ENCODE results near the gene CELF2. TPM values are rescaled to one million over a fixed set of nuclear protein-coding genes. Genes with fewer than 3 reads are reported as not detected.

Gene CELF2
- polyA plus RNA-seq, 1 experiment = 24.7 TPM

DNA sequence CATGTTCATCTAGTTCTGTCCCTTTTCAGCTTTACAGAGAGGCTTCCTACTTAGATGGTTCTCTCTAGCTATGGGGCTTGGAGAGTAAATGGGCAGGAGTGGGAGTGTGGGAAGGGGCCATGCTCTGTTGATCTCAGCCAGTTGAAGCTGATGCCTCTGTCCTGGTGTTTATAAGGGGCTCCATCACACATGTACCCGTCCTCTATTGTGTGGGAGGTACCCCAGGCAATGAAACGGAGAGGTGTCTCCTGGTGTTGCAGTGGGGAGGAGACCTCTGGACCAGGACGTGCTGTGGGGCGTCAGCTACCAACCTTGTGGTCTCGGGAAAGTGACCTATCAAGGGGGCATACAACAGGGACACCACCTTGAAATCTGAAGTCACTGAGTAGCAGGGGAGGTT is 173.5 kb downstream of the CELF2 start:
- no peak overlapping the region for H3K27ac ChIP-seq (ENCODE audit: low read depth, low read length)
- H3K27me3 ChIP-seq (ENCODE audit: control insufficient read depth, insufficient read depth, low read length) = no peaks in the 10 kb centered on the region
- POLR2A ChIA-PET = no interaction called here
- no peak overlapping the region for H3K4me3 ChIP-seq (ENCODE audit: low read depth, low read length)
- TF ChIP-seq, protein P1, sequence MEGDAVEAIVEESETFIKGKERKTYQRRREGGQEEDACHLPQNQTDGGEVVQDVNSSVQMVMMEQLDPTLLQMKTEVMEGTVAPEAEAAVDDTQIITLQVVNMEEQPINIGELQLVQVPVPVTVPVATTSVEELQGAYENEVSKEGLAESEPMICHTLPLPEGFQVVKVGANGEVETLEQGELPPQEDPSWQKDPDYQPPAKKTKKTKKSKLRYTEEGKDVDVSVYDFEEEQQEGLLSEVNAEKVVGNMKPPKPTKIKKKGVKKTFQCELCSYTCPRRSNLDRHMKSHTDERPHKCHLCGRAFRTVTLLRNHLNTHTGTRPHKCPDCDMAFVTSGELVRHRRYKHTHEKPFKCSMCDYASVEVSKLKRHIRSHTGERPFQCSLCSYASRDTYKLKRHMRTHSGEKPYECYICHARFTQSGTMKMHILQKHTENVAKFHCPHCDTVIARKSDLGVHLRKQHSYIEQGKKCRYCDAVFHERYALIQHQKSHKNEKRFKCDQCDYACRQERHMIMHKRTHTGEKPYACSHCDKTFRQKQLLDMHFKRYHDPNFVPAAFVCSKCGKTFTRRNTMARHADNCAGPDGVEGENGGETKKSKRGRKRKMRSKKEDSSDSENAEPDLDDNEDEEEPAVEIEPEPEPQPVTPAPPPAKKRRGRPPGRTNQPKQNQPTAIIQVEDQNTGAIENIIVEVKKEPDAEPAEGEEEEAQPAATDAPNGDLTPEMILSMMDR (IDR thresholded peaks at IDR 0.05; ENCODE audit: low read depth, low read length) = no peak
- CTCF ChIA-PET = interaction anchor here (0.9 kb wide), 1 partner anchor 25 kb away, joined by 3 read pairs; no protein-coding TSS in a partner anchor
- H3K9me3 ChIP-seq (ENCODE audit: control insufficient read depth, insufficient read depth, low read length) = no peaks in the 10 kb centered on the region
- no peak for DNase-seq (ENCODE audit: low read depth, low spot score)

DNA sequence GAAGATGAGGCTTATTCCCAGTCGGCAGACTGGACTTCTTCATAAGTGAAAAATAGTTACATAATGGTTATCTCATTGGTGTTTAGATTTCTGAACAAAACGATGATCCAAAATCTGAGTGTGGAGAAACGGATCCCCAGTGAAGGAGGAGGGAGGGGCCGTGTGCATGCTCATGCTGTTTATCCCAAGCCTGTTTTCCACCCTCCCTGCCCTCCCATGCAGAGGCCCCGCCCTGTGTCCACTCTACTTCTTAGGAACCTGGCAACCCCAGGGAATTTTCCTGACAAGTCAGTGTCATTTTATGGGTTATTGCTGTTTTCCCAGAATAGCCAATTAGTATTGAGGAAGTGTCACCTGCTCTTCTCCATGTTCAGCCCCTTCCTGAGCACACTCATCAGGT is 174.0 kb downstream of the CELF2 start:
- TF ChIP-seq, protein P1 (IDR thresholded peaks at IDR 0.05; ENCODE audit: low read depth, low read length) = no peak
- ChIA-PET POLR2A (no interaction called here), CTCF (no interaction called here)
- H3K9me3 ChIP-seq (ENCODE audit: control insufficient read depth, insufficient read depth, low read length) = no peaks in the 10 kb centered on the region
- no peak for DNase-seq (ENCODE audit: low read depth, low spot score)
- H3K4me3 ChIP-seq (ENCODE audit: low read depth, low read length) = no peak overlapping the region
- no peaks in the 10 kb centered on the region for H3K27me3 ChIP-seq (ENCODE audit: control insufficient read depth, insufficient read depth, low read length)
- no peak overlapping the region for H3K27ac ChIP-seq (ENCODE audit: low read depth, low read length)

DNA sequence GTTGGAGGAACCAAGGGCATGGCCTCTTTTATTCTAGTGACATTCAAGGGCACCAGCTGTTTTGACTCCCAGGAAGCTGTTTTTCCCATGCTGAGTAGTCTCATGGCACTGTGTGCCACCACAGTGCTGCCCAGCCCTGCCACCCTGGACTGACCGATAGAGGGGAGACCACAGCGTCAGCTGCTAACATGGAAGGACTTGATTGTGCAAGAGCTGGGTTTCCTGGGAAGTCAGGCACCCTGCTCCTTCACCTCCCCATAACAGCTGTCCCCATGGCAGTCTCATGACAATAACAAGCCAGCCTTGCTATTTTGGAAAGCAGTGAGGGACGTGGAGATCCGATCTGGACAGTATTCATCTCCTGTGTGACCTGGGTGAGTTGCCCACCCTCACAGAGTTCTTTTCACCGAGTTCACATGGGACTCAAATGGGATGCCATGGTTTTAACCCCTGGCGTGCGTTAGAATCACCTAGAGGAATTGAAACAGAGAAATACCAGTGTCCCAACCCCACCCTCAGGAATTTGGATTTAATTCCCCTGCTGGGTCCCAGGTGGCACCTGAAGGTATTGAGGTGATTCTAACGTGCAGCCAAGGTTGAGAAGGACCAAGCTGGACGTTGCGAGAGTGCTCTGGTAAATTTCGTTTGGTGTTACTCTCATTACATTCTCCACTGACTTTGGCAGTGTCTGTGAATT is 174.8 kb downstream of the CELF2 start:
- Histone ChIP-seq H3K4me3 (ENCODE audit: low read depth, low read length) (no peak overlapping the region), H3K27ac (ENCODE audit: low read depth, low read length) (no peak overlapping the region), H3K9me3 (ENCODE audit: control insufficient read depth, insufficient read depth, low read length) (no peaks in the 10 kb centered on the region), H3K27me3 (ENCODE audit: control insufficient read depth, insufficient read depth, low read length) (no peaks in the 10 kb centered on the region)
- POLR2A ChIA-PET = no interaction called here
- DNase-seq (ENCODE audit: low read depth, low spot score) = no peak
- TF ChIP-seq, protein P1 (IDR thresholded peaks at IDR 0.05; ENCODE audit: low read depth, low read length) = no peak
- CTCF ChIA-PET = no interaction called here

DNA sequence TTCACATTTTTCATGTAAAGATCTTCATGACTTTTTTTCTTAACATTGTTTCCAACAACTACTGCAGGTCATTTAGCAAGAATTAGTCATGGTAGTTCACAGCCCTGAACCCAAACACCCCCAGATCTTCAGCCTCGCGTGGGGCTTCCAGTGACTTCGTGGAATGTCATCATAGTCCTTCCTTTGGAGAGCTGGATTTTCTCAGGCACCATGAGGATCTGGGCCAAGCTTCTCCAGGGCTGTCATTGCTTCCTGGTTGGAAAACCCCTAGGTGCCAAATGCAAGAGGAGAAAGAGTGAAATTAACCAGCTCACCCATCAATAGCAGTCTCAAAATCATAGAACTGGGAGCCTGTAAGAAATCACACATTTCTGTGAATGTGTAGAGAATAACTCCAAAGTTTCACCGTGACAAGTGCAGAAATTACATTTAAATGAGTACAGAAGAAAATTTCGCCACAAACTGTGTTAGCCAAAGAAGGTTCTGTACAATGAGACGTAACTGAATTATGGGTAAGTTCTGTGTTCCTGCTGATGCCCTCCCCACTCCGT is 175.4 kb downstream of the CELF2 start:
- Histone ChIP-seq H3K27ac (ENCODE audit: low read depth, low read length) (no peak overlapping the region), H3K27me3 (ENCODE audit: control insufficient read depth, insufficient read depth, low read length) (no peaks in the 10 kb centered on the region), H3K4me3 (ENCODE audit: low read depth, low read length) (no peak overlapping the region), H3K9me3 (ENCODE audit: control insufficient read depth, insufficient read depth, low read length) (no peaks in the 10 kb centered on the region)
- TF ChIP-seq, protein P1 (IDR thresholded peaks at IDR 0.05; ENCODE audit: low read depth, low read length) = no peak
- DNase-seq (ENCODE audit: low read depth, low spot score) = no peak
- CTCF ChIA-PET = no interaction called here
- POLR2A ChIA-PET = no interaction called here

DNA sequence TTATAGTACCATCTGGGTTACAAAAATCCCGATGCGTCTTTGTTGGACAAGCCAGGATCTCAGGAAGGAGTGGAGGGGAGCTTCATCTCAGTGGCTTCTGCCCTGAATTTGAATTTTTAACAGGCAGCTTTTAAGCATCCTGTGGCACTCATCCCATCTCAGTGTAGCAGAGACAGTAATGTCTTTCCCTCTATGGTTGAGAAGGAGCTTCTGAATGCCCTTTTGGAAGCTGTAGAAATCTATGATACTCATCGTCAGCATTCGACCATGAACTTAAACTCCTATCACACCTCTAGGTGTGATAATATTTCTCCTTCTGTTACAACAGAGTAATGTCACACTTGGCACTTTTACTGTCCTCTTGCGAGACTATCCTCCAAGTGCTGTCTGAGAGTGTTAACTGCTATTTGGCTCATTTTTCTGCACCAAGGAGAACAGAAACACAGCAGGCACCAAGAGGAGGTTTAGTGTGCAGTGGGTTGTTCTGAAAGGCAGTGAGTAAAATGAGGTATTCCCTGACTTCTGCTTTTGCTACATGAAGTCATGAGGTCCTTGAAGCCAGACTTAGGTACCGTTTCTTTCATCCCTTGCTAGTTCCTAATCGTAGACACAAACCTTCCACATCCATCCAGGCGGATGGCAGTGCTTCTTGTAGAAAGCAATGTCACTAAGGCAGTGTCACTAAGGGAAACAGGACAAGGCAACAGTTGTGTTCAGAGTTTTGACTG is 177.4 kb downstream of the CELF2 start:
- ChIA-PET POLR2A (no interaction called here), CTCF (no interaction called here)
- Histone ChIP-seq H3K27ac (ENCODE audit: low read depth, low read length) (no peak overlapping the region), H3K9me3 (ENCODE audit: control insufficient read depth, insufficient read depth, low read length) (no peaks in the 10 kb centered on the region), H3K27me3 (ENCODE audit: control insufficient read depth, insufficient read depth, low read length) (no peaks in the 10 kb centered on the region), H3K4me3 (ENCODE audit: low read depth, low read length) (no peak overlapping the region)
- DNase-seq (ENCODE audit: low read depth, low spot score) = no peak
- TF ChIP-seq, protein P1 (IDR thresholded peaks at IDR 0.05; ENCODE audit: low read depth, low read length) = no peak

Data from AG04450 (cell line).